HEK293 (cell line): ENCODE data around the gene PLXND1.

Experiments
- CTCF ChIA-PET: fragments of 350-600 bp; formaldehyde crosslinking; extraction: SDS; loops from one replicate; lab custom pipeline; 2021; ENCODE audit warnings: antibody characterized with exemption; lab: Yijun Ruan, JAX
- POLR2A ChIA-PET: fragments of 300-600 bp; formaldehyde crosslinking; extraction: SDS; loops from one replicate; lab custom pipeline; 2020; ENCODE audit warnings: antibody characterized with exemption, inconsistent platforms; lab: Yijun Ruan, JAX
- H3K27ac ChIP-seq: fragments of 200-500 bp; sonication (Bioruptor generic); 2 replicates; pipeline ENCODE4 v1.5.1; 2014; ENCODE audit warnings: low read depth, low read length, control low read depth, inconsistent platforms; ENCODE audit errors: extremely low read depth
- H3K36me3 ChIP-seq, 2 experiments: fragments of 200-500 bp in 1 of 2; sonication (Bioruptor generic) in 1 of 2; 1 replicate in 1 of 2; 2 replicates in 1 of 2; pipeline ENCODE4 v1.5.1; 2014 to 2017; ENCODE audit warnings: inconsistent platforms in 2 of 2, low read length in 2 of 2; ENCODE audit not compliant: control insufficient read depth in 2 of 2, insufficient read depth in 1 of 2
- H3K4me1 ChIP-seq: fragments of 200-500 bp; sonication (Bioruptor generic); 2 replicates; pipeline ENCODE4 v1.5.1; 2014; ENCODE audit warnings: mild to moderate bottlenecking, low read length, inconsistent platforms; ENCODE audit not compliant: control insufficient read depth, insufficient read depth
- H3K4me3 ChIP-seq: 2 replicates; pipeline ENCODE4 v1.5.1; 2011; ENCODE audit warnings: low read depth, mild to moderate bottlenecking, control low read depth, low read length, moderate library complexity
- H3K9me3 ChIP-seq: fragments of 200-500 bp; sonication (Bioruptor generic); 2 replicates; pipeline ENCODE4 v1.5.1; 2014; ENCODE audit warnings: low read depth, low read length, inconsistent platforms; ENCODE audit not compliant: control insufficient read depth, insufficient read depth
- GLI4 ChIP-seq: fragments of 450-650 bp; formaldehyde crosslinking; IDR thresholded peaks from 2 replicates; pipeline ENCODE4 v1.5.1; 2016; ENCODE audit warnings: missing biosample characterization, missing genetic modification characterization
- GLIS1 ChIP-seq: fragments of 450-650 bp; formaldehyde crosslinking; IDR thresholded peaks from 2 replicates; pipeline ENCODE4 v1.5.1; 2016; ENCODE audit warnings: missing biosample characterization, missing genetic modification characterization
- GLIS2 ChIP-seq: fragments of 450-650 bp; formaldehyde crosslinking; IDR thresholded peaks from 2 replicates; pipeline ENCODE4 v1.5.1; 2016; ENCODE audit warnings: missing biosample characterization, missing genetic modification characterization
- OSR2 ChIP-seq: fragments of 450-650 bp; formaldehyde crosslinking; IDR thresholded peaks from 2 replicates; pipeline ENCODE4 v1.5.1; 2016; ENCODE audit warnings: missing biosample characterization, missing genetic modification characterization
- PRDM1 ChIP-seq: fragments of 450-650 bp; formaldehyde crosslinking; IDR thresholded peaks from 2 replicates; pipeline ENCODE4; 2016; ENCODE audit warnings: missing biosample characterization, missing genetic modification characterization
- ZBTB8A ChIP-seq: fragments of 450-650 bp; formaldehyde crosslinking; IDR thresholded peaks from 2 replicates; pipeline ENCODE4 v1.5.1; 2016; ENCODE audit warnings: missing biosample characterization, missing genetic modification characterization
- ZFP3 ChIP-seq: fragments of 450-650 bp; formaldehyde crosslinking; IDR thresholded peaks from 2 replicates; pipeline ENCODE4 v1.5.1; 2016; ENCODE audit warnings: low read depth, missing biosample characterization, missing genetic modification characterization
- ZIC2 ChIP-seq: fragments of 450-650 bp; formaldehyde crosslinking; IDR thresholded peaks from 2 replicates; pipeline ENCODE4 v1.5.1; 2016; ENCODE audit warnings: missing biosample characterization, missing genetic modification characterization
- ZNF132 ChIP-seq: fragments of 450-650 bp; formaldehyde crosslinking; IDR thresholded peaks from 2 replicates; pipeline ENCODE4 v1.5.1; 2017; ENCODE audit warnings: missing biosample characterization, missing genetic modification characterization, borderline replicate concordance
- ZNF140 ChIP-seq: fragments of 450-650 bp; formaldehyde crosslinking; IDR thresholded peaks from 2 replicates; pipeline ENCODE4 v1.5.1; 2016; ENCODE audit warnings: missing biosample characterization, missing genetic modification characterization
- ZNF155 ChIP-seq: fragments of 450-650 bp; formaldehyde crosslinking; IDR thresholded peaks from 2 replicates; pipeline ENCODE4 v1.5.1; 2016; ENCODE audit warnings: missing biosample characterization, missing genetic modification characterization
- ZNF16 ChIP-seq: fragments of 450-650 bp; formaldehyde crosslinking; IDR thresholded peaks from 2 replicates; pipeline ENCODE4 v1.5.1; 2016; ENCODE audit warnings: low read depth, missing biosample characterization, missing genetic modification characterization
- ZNF174 ChIP-seq: fragments of 450-650 bp; formaldehyde crosslinking; IDR thresholded peaks from 2 replicates; pipeline ENCODE4 v1.5.0; 2017; ENCODE audit warnings: missing biosample characterization, mild to moderate bottlenecking, missing genetic modification characterization
- ZNF24 ChIP-seq: fragments of 450-650 bp; formaldehyde crosslinking; IDR thresholded peaks from 2 replicates; pipeline ENCODE4 v1.5.1; 2016; ENCODE audit warnings: missing biosample characterization, missing genetic modification characterization
- ZNF248 ChIP-seq: fragments of 450-650 bp; formaldehyde crosslinking; IDR thresholded peaks from 2 replicates; pipeline ENCODE4 v1.5.1; 2017; ENCODE audit warnings: missing biosample characterization, missing genetic modification characterization
- ZNF341 ChIP-seq: fragments of 450-650 bp; formaldehyde crosslinking; IDR thresholded peaks from 2 replicates; pipeline ENCODE4; 2016; ENCODE audit warnings: low read depth, missing biosample characterization, missing genetic modification characterization
- ZNF394 ChIP-seq: fragments of 450-650 bp; formaldehyde crosslinking; IDR thresholded peaks from 2 replicates; pipeline ENCODE4 v1.5.1; 2016; ENCODE audit warnings: missing biosample characterization, missing genetic modification characterization, mild to moderate bottlenecking, moderate library complexity, borderline replicate concordance
- ZNF404 ChIP-seq: fragments of 450-650 bp; formaldehyde crosslinking; IDR thresholded peaks from 2 replicates; pipeline ENCODE4 v1.5.1; 2017; ENCODE audit warnings: missing biosample characterization, missing genetic modification characterization
- ZNF501 ChIP-seq: fragments of 450-650 bp; formaldehyde crosslinking; IDR thresholded peaks from 2 replicates; pipeline ENCODE4 v1.5.1; 2016; ENCODE audit warnings: missing biosample characterization, missing genetic modification characterization
- ZNF558 ChIP-seq: fragments of 450-650 bp; formaldehyde crosslinking; IDR thresholded peaks from 2 replicates; pipeline ENCODE4 v1.5.1; 2016; ENCODE audit warnings: missing biosample characterization, missing genetic modification characterization
- ZNF600 ChIP-seq: fragments of 450-650 bp; formaldehyde crosslinking; IDR thresholded peaks from 2 replicates; pipeline ENCODE4 v1.5.1; 2016; ENCODE audit warnings: missing biosample characterization, missing genetic modification characterization
- ZNF610 ChIP-seq: fragments of 450-650 bp; formaldehyde crosslinking; IDR thresholded peaks from 2 replicates; pipeline ENCODE4 v1.5.1; 2016; ENCODE audit warnings: missing biosample characterization, missing genetic modification characterization, borderline replicate concordance
- ZNF791 ChIP-seq: fragments of 450-650 bp; formaldehyde crosslinking; IDR thresholded peaks from 2 replicates; pipeline ENCODE4 v1.5.1; 2016; ENCODE audit warnings: missing biosample characterization, missing genetic modification characterization
- ZNF830 ChIP-seq: fragments of 450-650 bp; IDR thresholded peaks from 2 replicates; pipeline ENCODE4 v1.5.0; 2018; ENCODE audit warnings: missing biosample characterization, missing genetic modification characterization, low read depth, mild to moderate bottlenecking, moderate library complexity
- ZSCAN16 ChIP-seq: fragments of 450-650 bp; formaldehyde crosslinking; IDR thresholded peaks from 2 replicates; pipeline ENCODE4 v1.5.1; 2016; ENCODE audit warnings: missing biosample characterization, missing genetic modification characterization
- TF ChIP-seq, protein P1 (sequence below): fragments of 450-650 bp; formaldehyde crosslinking; IDR thresholded peaks from 2 replicates; pipeline ENCODE4 v1.5.1; 2017; ENCODE audit warnings: missing biosample characterization, mild to moderate bottlenecking, missing genetic modification characterization, moderate library complexity
- TF ChIP-seq, protein P2 (sequence below): fragments of 450-650 bp; formaldehyde crosslinking; IDR thresholded peaks from 2 replicates; pipeline ENCODE4 v1.5.1; 2017; ENCODE audit warnings: missing biosample characterization, missing genetic modification characterization
- TF ChIP-seq, protein P3 (sequence below): sonication (generic); formaldehyde crosslinking; IDR thresholded peaks from 2 replicates; pipeline ENCODE4 v1.8.1; 2022; ENCODE audit warnings: mild to moderate bottlenecking, moderate library complexity, missing genetic modification reagents
- TF ChIP-seq, protein P4 (sequence below): fragments of 450-650 bp; formaldehyde crosslinking; IDR thresholded peaks from 2 replicates; pipeline ENCODE4 v1.5.1; 2016; ENCODE audit warnings: missing biosample characterization, missing genetic modification characterization, borderline replicate concordance

The PLXND1 gene

DNA sequence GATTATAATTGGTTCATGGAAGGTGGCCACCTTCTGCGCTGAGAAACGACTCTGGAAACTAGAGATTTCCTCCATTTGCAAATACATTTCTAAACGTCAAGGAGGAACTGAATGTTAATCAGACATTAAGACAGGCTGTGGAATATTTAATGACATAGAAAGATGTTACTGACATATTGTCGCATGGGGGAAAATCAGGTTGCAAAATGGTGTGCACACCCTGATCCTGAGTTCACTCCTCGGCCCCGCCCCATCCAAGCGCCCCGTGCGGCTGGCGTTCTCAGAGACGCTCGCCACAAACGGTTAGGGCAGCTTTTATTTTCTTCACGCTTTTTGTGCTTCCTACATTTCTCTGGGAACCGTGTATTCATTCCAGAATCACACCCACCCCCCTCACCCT, 52.8 kb downstream of the PLXND1 start (continued):
- TF ChIP-seq, protein P1, sequence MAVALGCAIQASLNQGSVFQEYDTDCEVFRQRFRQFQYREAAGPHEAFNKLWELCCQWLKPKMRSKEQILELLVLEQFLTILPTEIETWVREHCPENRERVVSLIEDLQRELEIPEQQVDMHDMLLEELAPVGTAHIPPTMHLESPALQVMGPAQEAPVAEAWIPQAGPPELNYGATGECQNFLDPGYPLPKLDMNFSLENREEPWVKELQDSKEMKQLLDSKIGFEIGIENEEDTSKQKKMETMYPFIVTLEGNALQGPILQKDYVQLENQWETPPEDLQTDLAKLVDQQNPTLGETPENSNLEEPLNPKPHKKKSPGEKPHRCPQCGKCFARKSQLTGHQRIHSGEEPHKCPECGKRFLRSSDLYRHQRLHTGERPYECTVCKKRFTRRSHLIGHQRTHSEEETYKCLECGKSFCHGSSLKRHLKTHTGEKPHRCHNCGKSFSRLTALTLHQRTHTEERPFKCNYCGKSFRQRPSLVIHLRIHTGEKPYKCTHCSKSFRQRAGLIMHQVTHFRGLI (tag by site-specific recombination), result no peak
- no peak for TF ChIP-seq ZNF830 (tag by site-specific recombination)
- no peak for TF ChIP-seq GLIS2
- TF ChIP-seq ZNF155 (tag by site-specific recombination), result no peak
- TF ChIP-seq, all 188 proteins: peak for 0

DNA sequence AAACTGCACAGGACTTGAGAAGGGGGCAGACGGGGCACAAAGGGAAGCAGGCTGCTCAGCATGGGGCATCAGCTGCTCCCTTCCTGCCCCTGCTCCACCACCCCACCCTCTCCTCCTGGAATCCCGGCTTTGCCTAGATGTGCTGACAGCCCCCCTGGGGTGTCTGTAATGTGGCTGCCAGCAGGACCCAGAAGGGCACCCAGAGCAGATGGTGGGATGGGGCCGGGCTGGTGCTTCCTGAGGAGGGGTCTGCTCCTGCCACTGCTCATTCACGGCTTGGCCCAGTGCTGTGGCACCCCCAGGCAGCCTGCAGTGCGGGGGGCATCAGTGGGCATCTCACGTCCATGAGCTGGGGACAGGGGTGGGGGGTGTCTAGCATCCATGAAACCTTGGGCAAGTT, 53.3 kb downstream of the PLXND1 start:
- Histone ChIP-seq H3K27ac (no peak overlapping the region), H3K36me3 (peaks cover 0 to 16% of the 10 kb centered on the region in 2 experiments; a peak in 1 of 3 replicates), H3K4me1 (no peaks in the 10 kb centered on the region), H3K9me3 (no peaks in the 10 kb centered on the region), H3K4me3 (no peak overlapping the region)
- CTCF ChIA-PET, result no interaction called here
- POLR2A ChIA-PET, result no interaction called here
- no peak for TF ChIP-seq ZNF132 (tag by site-specific recombination)
- TF ChIP-seq ZNF394, result peak; percentile 21; the same call in 1 of the 2 replicates
- TF ChIP-seq PRDM1, result no peak
- TF ChIP-seq ZNF16, result no peak
- no peak for TF ChIP-seq ZNF404 (tag by site-specific recombination)
- no peak for TF ChIP-seq ZNF791
- TF ChIP-seq ZNF610 (tag by site-specific recombination), result no peak
- no peak for TF ChIP-seq GLI4 (tag by site-specific recombination)
- no peak for TF ChIP-seq ZNF600 (tag by site-specific recombination)
- no peak for TF ChIP-seq ZFP3
- no peak for TF ChIP-seq OSR2 (tag by site-specific recombination)
- no peak for TF ChIP-seq ZBTB8A (tag by site-specific recombination)
- TF ChIP-seq GLIS1 (tag by site-specific recombination), result peak; percentile 73
- no peak for TF ChIP-seq ZNF174 (tag by site-specific recombination)
- no peak for TF ChIP-seq ZSCAN16
- TF ChIP-seq ZNF558 (tag by site-specific recombination), result no peak
- TF ChIP-seq ZIC2 (tag by site-specific recombination), result peak; percentile 65
- TF ChIP-seq, protein P2, sequence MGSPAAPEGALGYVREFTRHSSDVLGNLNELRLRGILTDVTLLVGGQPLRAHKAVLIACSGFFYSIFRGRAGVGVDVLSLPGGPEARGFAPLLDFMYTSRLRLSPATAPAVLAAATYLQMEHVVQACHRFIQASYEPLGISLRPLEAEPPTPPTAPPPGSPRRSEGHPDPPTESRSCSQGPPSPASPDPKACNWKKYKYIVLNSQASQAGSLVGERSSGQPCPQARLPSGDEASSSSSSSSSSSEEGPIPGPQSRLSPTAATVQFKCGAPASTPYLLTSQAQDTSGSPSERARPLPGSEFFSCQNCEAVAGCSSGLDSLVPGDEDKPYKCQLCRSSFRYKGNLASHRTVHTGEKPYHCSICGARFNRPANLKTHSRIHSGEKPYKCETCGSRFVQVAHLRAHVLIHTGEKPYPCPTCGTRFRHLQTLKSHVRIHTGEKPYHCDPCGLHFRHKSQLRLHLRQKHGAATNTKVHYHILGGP (tag by site-specific recombination), result no peak
- TF ChIP-seq ZNF341 (tag by site-specific recombination), result 0 out of 2 replicates have a peak, but pooled peaks have one; percentile 13
- no peak for TF ChIP-seq ZNF501 (tag by site-specific recombination)
- TF ChIP-seq, all 188 proteins: peak for 4

DNA sequence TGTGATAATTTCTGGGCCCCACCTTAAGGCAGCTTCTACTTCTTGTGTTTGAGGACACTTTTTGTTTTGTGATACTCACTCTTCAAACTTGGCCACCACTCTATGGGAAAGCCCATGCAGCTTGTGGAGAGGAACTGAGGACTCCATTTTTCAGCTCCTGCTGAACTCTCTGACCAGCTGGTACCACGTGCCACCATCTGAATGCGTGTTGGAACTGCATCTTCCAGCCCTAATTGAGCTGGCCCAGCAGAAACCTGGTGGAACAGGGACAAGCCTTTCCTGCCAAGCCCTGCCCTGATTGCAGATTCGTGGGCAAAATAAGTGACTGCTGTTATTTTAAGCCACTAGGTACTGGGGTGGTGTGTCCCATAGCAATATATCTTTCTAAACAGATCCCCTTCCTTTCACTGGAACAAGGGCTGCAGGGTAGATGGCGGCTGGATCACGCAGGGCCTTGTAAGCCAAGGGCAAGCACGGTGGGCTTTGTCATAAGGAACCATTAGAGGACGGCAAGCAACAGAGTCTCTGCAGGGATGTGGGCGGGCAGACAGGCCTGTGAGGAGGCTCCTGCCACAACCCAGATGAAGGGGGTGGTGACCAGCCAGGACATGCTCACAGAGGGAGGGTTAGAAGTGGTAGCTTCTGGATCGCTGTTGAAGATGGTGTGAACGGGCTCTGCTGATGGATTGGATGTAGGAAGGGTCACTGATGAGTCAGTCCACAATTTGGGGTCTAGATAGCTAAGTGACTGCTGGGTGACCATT, 54.0 kb downstream of the PLXND1 start:
- ChIA-PET CTCF (no interaction called here), POLR2A (no interaction called here)
- Histone ChIP-seq H3K36me3 (peaks cover 0 to 9% of the 10 kb centered on the region in 2 experiments; a peak in 1 of 3 replicates), H3K9me3 (no peaks in the 10 kb centered on the region), H3K4me3 (no peak overlapping the region), H3K4me1 (no peaks in the 10 kb centered on the region), H3K27ac (no peak overlapping the region)
- no peak for TF ChIP-seq ZNF248 (tag by site-specific recombination)
- TF ChIP-seq, protein P3, sequence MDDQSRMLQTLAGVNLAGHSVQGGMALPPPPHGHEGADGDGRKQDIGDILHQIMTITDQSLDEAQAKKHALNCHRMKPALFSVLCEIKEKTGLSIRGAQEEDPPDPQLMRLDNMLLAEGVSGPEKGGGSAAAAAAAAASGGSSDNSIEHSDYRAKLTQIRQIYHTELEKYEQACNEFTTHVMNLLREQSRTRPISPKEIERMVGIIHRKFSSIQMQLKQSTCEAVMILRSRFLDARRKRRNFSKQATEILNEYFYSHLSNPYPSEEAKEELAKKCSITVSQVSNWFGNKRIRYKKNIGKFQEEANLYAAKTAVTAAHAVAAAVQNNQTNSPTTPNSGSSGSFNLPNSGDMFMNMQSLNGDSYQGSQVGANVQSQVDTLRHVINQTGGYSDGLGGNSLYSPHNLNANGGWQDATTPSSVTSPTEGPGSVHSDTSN (CRISPR knock-in tag), result no peak
- no peak for TF ChIP-seq ZNF24
- TF ChIP-seq, protein P4, sequence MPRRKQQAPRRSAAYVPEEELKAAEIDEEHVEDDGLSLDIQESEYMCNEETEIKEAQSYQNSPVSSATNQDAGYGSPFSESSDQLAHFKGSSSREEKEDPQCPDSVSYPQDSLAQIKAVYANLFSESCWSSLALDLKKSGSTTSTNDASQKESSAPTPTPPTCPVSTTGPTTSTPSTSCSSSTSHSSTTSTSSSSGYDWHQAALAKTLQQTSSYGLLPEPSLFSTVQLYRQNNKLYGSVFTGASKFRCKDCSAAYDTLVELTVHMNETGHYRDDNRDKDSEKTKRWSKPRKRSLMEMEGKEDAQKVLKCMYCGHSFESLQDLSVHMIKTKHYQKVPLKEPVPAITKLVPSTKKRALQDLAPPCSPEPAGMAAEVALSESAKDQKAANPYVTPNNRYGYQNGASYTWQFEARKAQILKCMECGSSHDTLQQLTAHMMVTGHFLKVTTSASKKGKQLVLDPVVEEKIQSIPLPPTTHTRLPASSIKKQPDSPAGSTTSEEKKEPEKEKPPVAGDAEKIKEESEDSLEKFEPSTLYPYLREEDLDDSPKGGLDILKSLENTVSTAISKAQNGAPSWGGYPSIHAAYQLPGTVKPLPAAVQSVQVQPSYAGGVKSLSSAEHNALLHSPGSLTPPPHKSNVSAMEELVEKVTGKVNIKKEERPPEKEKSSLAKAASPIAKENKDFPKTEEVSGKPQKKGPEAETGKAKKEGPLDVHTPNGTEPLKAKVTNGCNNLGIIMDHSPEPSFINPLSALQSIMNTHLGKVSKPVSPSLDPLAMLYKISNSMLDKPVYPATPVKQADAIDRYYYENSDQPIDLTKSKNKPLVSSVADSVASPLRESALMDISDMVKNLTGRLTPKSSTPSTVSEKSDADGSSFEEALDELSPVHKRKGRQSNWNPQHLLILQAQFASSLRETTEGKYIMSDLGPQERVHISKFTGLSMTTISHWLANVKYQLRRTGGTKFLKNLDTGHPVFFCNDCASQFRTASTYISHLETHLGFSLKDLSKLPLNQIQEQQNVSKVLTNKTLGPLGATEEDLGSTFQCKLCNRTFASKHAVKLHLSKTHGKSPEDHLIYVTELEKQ (tag by site-specific recombination), result no peak
- no peak for TF ChIP-seq ZNF140 (tag by site-specific recombination)
